Prostate gland (tissue), 2 donors: Measurements from ENCODE around the gene SMIM35. TPM values are rescaled to one million over a fixed set of nuclear protein-coding genes. Genes with fewer than 3 reads are reported as not detected.

Source experiments
- DNase-seq: peaks from one replicate; pipeline ENCODE4 v3.0.0-alpha.2; 2019; ENCODE audit warnings: low spot score
- H3K27ac ChIP-seq, 2 donors: fragments of 200-600 bp; sonication (generic); 2 replicates each; pipeline ENCODE4 v1.5.1; 2017 to 2019
- H3K27me3 ChIP-seq: fragments of 200-600 bp; sonication (generic); replicated peaks from 2 replicates; pipeline ENCODE4 v1.5.1; 2019; ENCODE audit not compliant: insufficient read depth
- H3K36me3 ChIP-seq, 2 donors: fragments of 200-600 bp; sonication (generic); 1 replicate in 1 of 2; 2 replicates in 1 of 2; pipeline versions ENCODE4 v1.5.1 to v1.8.1; 2017 to 2019
- H3K4me1 ChIP-seq: fragments of 200-600 bp; sonication (generic); replicated peaks from 2 replicates; pipeline ENCODE4 v1.5.1; 2019
- H3K4me3 ChIP-seq, 2 donors: fragments of 200-600 bp; sonication (generic); 2 replicates each; pipeline ENCODE4 v1.5.1; 2017 to 2019
- H3K9me3 ChIP-seq: fragments of 200-600 bp; sonication (generic); 2 replicates; pipeline ENCODE4 v1.5.1; 2017
- CTCF ChIP-seq, 4 experiments: fragments of 200-600 bp in 2 of 4; fragments of 450-650 bp in 2 of 4; sonication (generic) in 2 of 4; IDR thresholded peaks; 1 replicate in 3 of 4; 2 replicates in 1 of 4; pipeline ENCODE4 v1.5.1; 2016 to 2019; ENCODE audit warnings: antibody characterized with exemption in 4 of 4, mild to moderate bottlenecking in 2 of 4, moderate library complexity in 2 of 4
- POLR2A ChIP-seq: fragments of 450-650 bp; IDR thresholded peaks from one replicate; pipeline ENCODE4 v1.6.1; 2016; ENCODE audit warnings: antibody characterized with exemption, mild to moderate bottlenecking
- POLR2AphosphoS5 ChIP-seq: sonication (generic); formaldehyde crosslinking; IDR thresholded peaks from one replicate; pipeline ENCODE4 v1.6.1; 2017; ENCODE audit warnings: antibody characterized with exemption
- WGBS: methylation state at CpG from one replicate; pipeline ENCODE4 v1.1.5; 2018; 5-methylcytosine and 5-hydroxymethylcytosine counted together
- intact Hi-C: fragments of 100-400 bp; cut with DNase I; formaldehyde crosslinking; loops from one replicate; pipeline ENCODE4 v1.14.2; 2022
- total RNA-seq, 2 donors: library from RNA; depleted of rRNA; stranded (reverse); fragments of >200 nt; gene quantifications; one replicate each; pipeline ENCODE4 v1.1.0, GENCODE V29; 2016

SMIM35 gene
- total RNA-seq, 2 donors from 2014 or later = 0.09 TPM; not detected in 1

DNA sequence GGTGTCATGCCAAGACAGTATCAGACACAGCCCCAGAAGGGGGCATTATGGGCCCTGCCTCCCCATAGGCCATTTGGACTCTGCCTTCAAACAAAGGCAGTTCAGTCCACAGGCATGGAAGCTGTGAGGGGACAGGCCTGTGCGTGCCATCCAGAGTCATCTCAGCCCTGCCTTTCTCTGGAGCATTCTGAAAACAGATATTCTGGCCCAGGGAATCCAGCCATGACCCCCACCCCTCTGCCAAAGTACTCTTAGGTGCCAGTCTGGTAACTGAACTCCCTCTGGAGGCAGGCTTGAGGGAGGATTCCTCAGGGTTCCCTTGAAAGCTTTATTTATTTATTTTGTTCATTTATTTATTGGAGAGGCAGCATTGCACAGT lies 85.9 kb downstream of the SMIM35 start:
- TF ChIP-seq POLR2A (no peak), POLR2AphosphoS5 (no peak), CTCF (IDR thresholded peaks at IDR 0.05) (no peak)
- Histone ChIP-seq H3K4me3 (no peak overlapping the region), H3K9me3 (no peaks in the 10 kb centered on the region), H3K36me3 (no peaks in the 10 kb centered on the region), H3K4me1 (no peaks in the 10 kb centered on the region), H3K27me3 (no peaks in the 10 kb centered on the region), H3K27ac (no peak overlapping the region)
- DNase-seq = no peak
- 80% methylated on average over 1 of the region's 1 CpG for WGBS
- intact Hi-C loops = no loop called here

DNA sequence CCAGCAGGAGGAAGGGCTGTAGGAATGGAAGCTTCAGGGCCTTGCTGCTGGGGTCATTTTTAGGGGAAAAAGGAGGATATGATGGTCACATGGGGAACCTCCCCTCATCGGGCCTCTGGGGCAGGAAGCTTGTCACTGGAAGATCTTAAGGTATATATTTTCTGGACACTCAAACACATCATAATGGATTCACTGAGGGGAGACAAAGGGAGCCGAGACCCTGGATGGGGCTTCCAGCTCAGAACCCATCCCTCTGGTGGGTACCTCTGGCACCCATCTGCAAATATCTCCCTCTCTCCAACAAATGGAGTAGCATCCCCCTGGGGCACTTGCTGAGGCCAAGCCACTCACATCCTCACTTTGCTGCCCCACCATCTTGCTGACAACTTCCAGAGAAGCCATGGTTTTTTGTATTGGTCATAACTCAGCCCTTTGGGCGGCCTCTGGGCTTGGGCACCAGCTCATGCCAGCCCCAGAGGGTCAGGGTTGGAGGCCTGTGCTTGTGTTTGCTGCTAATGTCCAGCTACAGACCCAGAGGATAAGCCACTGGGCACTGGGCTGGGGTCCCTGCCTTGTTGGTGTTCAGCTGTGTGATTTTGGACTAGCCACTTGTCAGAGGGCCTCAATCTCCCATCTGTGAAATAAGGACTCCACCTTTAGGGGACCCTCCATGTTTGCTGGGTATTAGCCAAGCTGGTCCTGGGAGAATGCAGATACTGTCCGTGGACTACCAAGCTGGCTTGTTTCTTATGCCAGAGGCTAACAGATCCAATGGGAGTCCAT lies 86.5 kb downstream of the SMIM35 start:
- 90% methylated on average over 4 of the region's 4 CpGs for WGBS
- DNase-seq = no peak
- intact Hi-C loops = no loop called here
- H3K27ac ChIP-seq = no peak overlapping the region
- no peaks in the 10 kb centered on the region for H3K4me1 ChIP-seq
- H3K27me3 ChIP-seq = no peaks in the 10 kb centered on the region
- no peak overlapping the region for H3K4me3 ChIP-seq
- H3K36me3 ChIP-seq = no peaks in the 10 kb centered on the region
- H3K9me3 ChIP-seq = no peaks in the 10 kb centered on the region
- TF ChIP-seq CTCF (IDR thresholded peaks at IDR 0.05) = no peak
- TF ChIP-seq POLR2A = no peak
- TF ChIP-seq POLR2AphosphoS5 = no peak

GRCh38 chr11:117999354-117999993 lies 87.3 kb downstream of the SMIM35 start:
- Histone ChIP-seq H3K4me1 (no peaks in the 10 kb centered on the region), H3K4me3 (no peak overlapping the region), H3K27ac (no peak overlapping the region), H3K36me3 (no peaks in the 10 kb centered on the region), H3K9me3 (no peaks in the 10 kb centered on the region), H3K27me3 (no peaks in the 10 kb centered on the region)
- intact Hi-C loops = no loop called here
- WGBS = 69% methylated on average over 1 of the region's 3 CpGs
- TF ChIP-seq CTCF (IDR thresholded peaks at IDR 0.05) (no peak), POLR2A (no peak)
- DNase-seq = no peak

- no peaks in the 10 kb centered on the region for H3K9me3 ChIP-seq
- WGBS = 88% methylated on average over 9 of the region's 10 CpGs
Measured at GRCh38 chr11:117998664-117999353, 88.0 kb downstream of the SMIM35 start.

More at GRCh38 chr11:117998664-117999353, 88.0 kb downstream of the SMIM35 start:
- Histone ChIP-seq H3K4me1 (no peaks in the 10 kb centered on the region), H3K27me3 (no peaks in the 10 kb centered on the region), H3K36me3 (no peaks in the 10 kb centered on the region), H3K27ac (no peak overlapping the region), H3K4me3 (no peak overlapping the region)
- intact Hi-C loops = no loop called here
- TF ChIP-seq CTCF (IDR thresholded peaks at IDR 0.05) (no peak), POLR2A (no peak), POLR2AphosphoS5 (no peak)
- DNase-seq = no peak
